ENCODE measurements around the gene NTN5.
"Not testable (repeated sequence)": the region's sequence is repeated elsewhere in the genome, so short reads cannot be mapped to it uniquely, and the experiment has no call there.

The NTN5 gene

GRCh38 chr19:48669903-48670668, 2.7 kb downstream of the NTN5 start:
- DNase-seq, result no peak

GRCh38 chr19:48668761-48669160, 4.1 kb downstream of the NTN5 start:
- DNase-seq, result no peak

- DNase-seq, result no peak
Measured at GRCh38 chr19:48668332-48668731, 4.5 kb downstream of the NTN5 start.

GRCh38 chr19:48665786-48666185, 7.0 kb downstream of the NTN5 start:
- DNase-seq, result no peak

GRCh38 chr19:48664476-48664875, 8.3 kb downstream of the NTN5 start:
- no peak for DNase-seq

- DNase-seq, result no peak
Measured at GRCh38 chr19:48663667-48664066, 9.2 kb downstream of the NTN5 start.

- no peak for DNase-seq
Measured at GRCh38 chr19:48661711-48662090, 11.1 kb downstream of the NTN5 start.

- DNase-seq, result peak; percentile 64
Measured at GRCh38 chr19:48660852-48661710, 11.7 kb downstream of the NTN5 start.

GRCh38 chr19:48659768-48660167, 13.0 kb downstream of the NTN5 start:
- no peak for DNase-seq

GRCh38 chr19:48658483-48658882, 14.3 kb downstream of the NTN5 start:
- no peak for DNase-seq

- not testable (repeated sequence) for DNase-seq
Measured at GRCh38 chr19:48657828-48658227, 15.0 kb downstream of the NTN5 start.

- DNase-seq, result peak; percentile 48
Measured at GRCh38 chr19:48656840-48657474, 15.9 kb downstream of the NTN5 start.

- DNase-seq, result peak; percentile 27
Measured at GRCh38 chr19:48654299-48655059, 18.3 kb downstream of the NTN5 start.

GRCh38 chr19:48651683-48652048, 21.2 kb downstream of the NTN5 start:
- DNase-seq, result no peak

GRCh38 chr19:48650974-48651682, 21.7 kb downstream of the NTN5 start:
- DNase-seq, result no peak

GRCh38 chr19:48648134-48648533, 24.7 kb downstream of the NTN5 start:
- DNase-seq, result no peak

GRCh38 chr19:48646722-48647216, 26.0 kb downstream of the NTN5 start:
- DNase-seq, result peak; percentile 29

GRCh38 chr19:48646001-48646721, 26.7 kb downstream of the NTN5 start, which contains the start of gene CA11:
TSS of gene CA11 (minus strand) at chr19:48646187. CDS start at chr19:48645632, 555 bp downstream.
- DNase-seq, result peak; percentile 84

- DNase-seq, result peak; percentile 80
Measured at GRCh38 chr19:48645620-48646000, 27.2 kb downstream of the NTN5 start.

GRCh38 chr19:48644839-48645619, 27.8 kb downstream of the NTN5 start:
- DNase-seq, result peak; percentile 76

All from right kidney (tissue), 1 donor.